ENCODE results near the gene CCL5. TPM values are rescaled to one million over a fixed set of nuclear protein-coding genes. Genes with fewer than 3 reads are reported as not detected.

The CCL5 gene
- total RNA-seq, 1 donor from 2014 or later, result 0.39 TPM

Other genes starting within 250 kb of the CCL5 start
- gene RASL10B, start 148.7 kb downstream of the CCL5 start, total RNA-seq, result under 0.01 and 0.13 TPM in 2 replicates
- under 0.01 TPM in 1 of 2 replicates, not detected in the other for gene GAS2L2, start 127.1 kb downstream of the CCL5 start, total RNA-seq
- gene C17orf50, start 119.5 kb downstream of the CCL5 start, total RNA-seq, result not detected in 2 replicates
- 1.3 and 2.4 TPM in 2 replicates for gene MMP28, start 84.7 kb downstream of the CCL5 start, total RNA-seq
- 62.6 and 74.3 TPM in 2 replicates for gene TAF15, start 70.9 kb downstream of the CCL5 start, total RNA-seq
- gene HEATR9, start 11.5 kb downstream of the CCL5 start, total RNA-seq, result not detected in 2 replicates
- 0.13 TPM in 1 of 2 replicates, not detected in the other for gene RDM1, start 50.4 kb upstream of the CCL5 start, total RNA-seq
- not detected in 2 replicates for gene LYZL6, start 63.4 kb upstream of the CCL5 start, total RNA-seq
- gene CCL16, start 101.1 kb upstream of the CCL5 start, total RNA-seq, result 0.13 and 0.38 TPM in 2 replicates
- 2.7 and 24.7 TPM in 2 replicates for gene CCL14, start 106.4 kb upstream of the CCL5 start, total RNA-seq
- not detected in 2 replicates for gene CCL15, start 121.2 kb upstream of the CCL5 start, total RNA-seq
- gene CCL23, start 137.6 kb upstream of the CCL5 start, total RNA-seq, result 0.38 TPM in 1 of 2 replicates, not detected in the other
- gene CCL18, start 183.9 kb upstream of the CCL5 start, total RNA-seq, result not detected in 2 replicates
- gene CCL3, start 209.8 kb upstream of the CCL5 start, total RNA-seq, result not detected in 2 replicates
- gene CCL4, start 223.5 kb upstream of the CCL5 start, total RNA-seq, result not detected in 2 replicates